A549 treated with CORT108297 at 1 μM for 4 hours (cell line): Measurements from ENCODE around the gene TRMT61B. TPM values are rescaled to one million over a fixed set of nuclear protein-coding genes. Genes with fewer than 3 reads are reported as not detected.

ENCODE experiments used
- total RNA-seq: library from RNA; stranded (reverse); fragments of 200-300 nt; extraction: Qiagen RNA extraction; gene quantifications from 5 replicates; pipeline ENCODE4 v1.2.3, GENCODE V29; 2022

Gene TRMT61B
- 14.5 to 22.3 TPM (median 16.9 TPM) in 5 replicates for total RNA-seq

GRCh38 chr2:28870146-28870891 lies at the start of gene TRMT61B:
Gene TRMT61B (minus strand): TSS chr2:28870309. CDS start chr2:28870277, 32 bp downstream.

GRCh38 chr2:28894470-28895188 lies 24.5 kb upstream of the TRMT61B start, which contains the start of gene WDR43:
Gene WDR43 (plus strand): TSS chr2:28894667. CDS start chr2:28894699, 32 bp downstream.

GRCh38 chr2:28810384-28811285 lies 59.5 kb downstream of the TRMT61B start, which contains the start of gene SPDYA:
Gene SPDYA (plus strand): TSS chr2:28810834. CDS start chr2:28816015, 5,181 bp downstream.

Other genes with a start within 250 kb of the TRMT61B start
- 102 to 122 TPM (median 105 TPM) in 5 replicates for gene PPP1CB, start 118.5 kb downstream of the TRMT61B start, total RNA-seq
- 0.10 to 0.32 TPM (median 0.17 TPM) in 5 replicates for gene SPDYA, start 59.5 kb downstream of the TRMT61B start, total RNA-seq
- gene WDR43, start 24.4 kb upstream of the TRMT61B start, total RNA-seq = 76.4 to 95.1 TPM (median 81.1 TPM) in 5 replicates
- 0.08 to 0.23 TPM (median 0.19 TPM) in 5 replicates for gene TOGARAM2, start 111.0 kb upstream of the TRMT61B start, total RNA-seq
- gene PCARE, start 204.2 kb upstream of the TRMT61B start, total RNA-seq = not detected in 5 replicates
- gene CLIP4, start 245.1 kb upstream of the TRMT61B start, total RNA-seq = 23.3 to 28.3 TPM (median 25.5 TPM) in 5 replicates